HG02970 (cell line): Measurements from ENCODE around the gene CXCR6.

ENCODE experiments used
- ATAC-seq: cut with Tn5 transposase; IDR thresholded peaks from one replicate; pipeline ENCODE4 v1.9.1; 2021; ENCODE audit warnings: mild to moderate bottlenecking, moderate library complexity, moderate number of reproducible peaks; ENCODE audit not compliant: unreplicated experiment, low FRiP score

The CXCR6 gene

GRCh38 chr3:45946307-45946706, 3.0 kb downstream of the CXCR6 start:
- no peak for ATAC-seq

- no peak for ATAC-seq
These were observed 3.6 kb downstream of the CXCR6 start for GRCh38 chr3:45946875-45947274.

GRCh38 chr3:45947361-45947760, 4.1 kb downstream of the CXCR6 start:
- ATAC-seq: no peak

- no peak for ATAC-seq
These were observed 5.1 kb downstream of the CXCR6 start for GRCh38 chr3:45948311-45948781.

GRCh38 chr3:45948881-45949280, 5.6 kb downstream of the CXCR6 start:
- ATAC-seq: no peak

GRCh38 chr3:45949432-45949831, 6.2 kb downstream of the CXCR6 start:
- no peak for ATAC-seq

GRCh38 chr3:45950131-45950530, 6.9 kb downstream of the CXCR6 start:
- no peak for ATAC-seq

GRCh38 chr3:45950686-45951600, 7.7 kb downstream of the CXCR6 start:
- no peak for ATAC-seq

GRCh38 chr3:45951946-45952345, 8.7 kb downstream of the CXCR6 start:
- ATAC-seq: no peak

- no peak for ATAC-seq
These were observed 9.2 kb downstream of the CXCR6 start for GRCh38 chr3:45952456-45952855.

- no peak for ATAC-seq
These were observed 10.3 kb downstream of the CXCR6 start for GRCh38 chr3:45953536-45953935.

- no peak for ATAC-seq
These were observed 11.0 kb downstream of the CXCR6 start for GRCh38 chr3:45954306-45954705.

- ATAC-seq: no peak
These were observed 11.9 kb downstream of the CXCR6 start for GRCh38 chr3:45955017-45955647.

GRCh38 chr3:45955706-45956105, 12.4 kb downstream of the CXCR6 start:
- ATAC-seq: no peak

- no peak for ATAC-seq
These were observed 14.3 kb downstream of the CXCR6 start for GRCh38 chr3:45957586-45957985.

GRCh38 chr3:45958321-45958791, 15.1 kb downstream of the CXCR6 start:
- ATAC-seq: no peak

- no peak for ATAC-seq
These were observed 15.9 kb downstream of the CXCR6 start for GRCh38 chr3:45959201-45959600.

GRCh38 chr3:45960289-45960688, 17.0 kb downstream of the CXCR6 start:
- ATAC-seq: no peak

GRCh38 chr3:45962033-45962432, 18.8 kb downstream of the CXCR6 start:
- ATAC-seq: no peak

GRCh38 chr3:45964139-45964538, 20.9 kb downstream of the CXCR6 start:
- no peak for ATAC-seq

- no peak for ATAC-seq
These were observed 22.0 kb downstream of the CXCR6 start for GRCh38 chr3:45965253-45965652.

GRCh38 chr3:45965653-45966052, 22.4 kb downstream of the CXCR6 start:
- no peak for ATAC-seq
